IMR-90 (cell line): ENCODE results near the gene DLL4. TPM values are rescaled to one million over a fixed set of nuclear protein-coding genes. Genes with fewer than 3 reads are reported as not detected.

ENCODE experiments used
- ATAC-seq: fragments of 200-7000 bp; cut with Tn5 transposase; 2 replicates; pipeline ENCODE4 v1.9.1; 2020; ENCODE audit warnings: low read depth, mild to moderate bottlenecking, moderate library complexity
- BruUV-seq: library from RNA; stranded (reverse); fragments of 400-500 nt; replicated peaks from 2 replicates; lab custom pipeline; 2021; lab: Mats Ljungman, UMichigan
- CTCF ChIA-PET: fragments of 300-600 bp; formaldehyde crosslinking; extraction: SDS; loops from one replicate; lab custom pipeline; 2021; ENCODE audit warnings: antibody characterized with exemption; lab: Yijun Ruan, JAX
- POLR2A ChIA-PET: fragments of 300-600 bp; sonication (Branson Sonifier 250); formaldehyde crosslinking; loops from one replicate; lab custom pipeline; 2022; ENCODE audit warnings: antibody characterized with exemption; ENCODE audit not compliant: unreplicated experiment; lab: Charles Lee
- DNase-seq: peaks from one replicate; pipeline ENCODE4 v3.0.0; 2013
- H2AFZ ChIP-seq: replicated peaks from 2 replicates; pipeline ENCODE3; 2013; ENCODE audit warnings: low read length, mild to moderate bottlenecking; ENCODE audit not compliant: poor library complexity
- H2AK5ac ChIP-seq: 2 replicates; pipeline ENCODE4 v1.6.1; 2013; ENCODE audit warnings: low read depth, low read length, inconsistent platforms
- H2AK9ac ChIP-seq: replicated peaks from 2 replicates; pipeline ENCODE3; 2013; ENCODE audit warnings: mild to moderate bottlenecking, low read depth, low read length, moderate library complexity; ENCODE audit not compliant: poor library complexity
- H2BK120ac ChIP-seq: 2 replicates; pipeline ENCODE4 v1.6.1; 2013; ENCODE audit warnings: low read depth, low read length, inconsistent platforms
- H2BK15ac ChIP-seq: 3 replicates; pipeline ENCODE4 v1.6.1; 2013; ENCODE audit warnings: low read depth, low read length, inconsistent platforms
- H2BK20ac ChIP-seq: 2 replicates; pipeline ENCODE4 v1.6.1; 2013; ENCODE audit warnings: low read depth, mild to moderate bottlenecking, inconsistent platforms, low read length, moderate library complexity
- H2BK5ac ChIP-seq: 2 replicates; pipeline ENCODE4 v1.6.1; 2013; ENCODE audit warnings: mild to moderate bottlenecking, low read depth, low read length, inconsistent platforms; ENCODE audit not compliant: poor library complexity, severe bottlenecking
- H3K14ac ChIP-seq: replicated peaks from 2 replicates; pipeline ENCODE4 v1.6.1; 2013; ENCODE audit warnings: low read depth, low read length, inconsistent platforms
- H3K18ac ChIP-seq: 2 replicates; pipeline ENCODE4 v1.6.1; 2013; ENCODE audit warnings: low read depth, low read length, control low read depth
- H3K23ac ChIP-seq: 2 replicates; pipeline ENCODE4 v1.6.1; 2013; ENCODE audit warnings: low read depth, low read length, inconsistent platforms
- H3K27ac ChIP-seq: 2 replicates; pipeline ENCODE4 v1.5.1; 2013; ENCODE audit warnings: mild to moderate bottlenecking, control low read depth, low read length; ENCODE audit not compliant: insufficient read depth
- H3K27me3 ChIP-seq: 2 replicates; pipeline ENCODE4 v1.6.1; 2013; ENCODE audit warnings: low read length; ENCODE audit not compliant: control insufficient read depth, insufficient read depth
- H3K36me3 ChIP-seq: 2 replicates; pipeline ENCODE4 v1.6.1; 2013; ENCODE audit warnings: low read length, mixed read lengths; ENCODE audit not compliant: control insufficient read depth, insufficient read depth
- H3K4ac ChIP-seq: 2 replicates; pipeline ENCODE4 v1.6.1; 2013; ENCODE audit warnings: low read depth, low read length, inconsistent platforms
- H3K4me1 ChIP-seq: 2 replicates; pipeline ENCODE4 v1.6.1; 2013; ENCODE audit warnings: low read length, mixed read lengths; ENCODE audit not compliant: control insufficient read depth, insufficient read depth
- H3K4me2 ChIP-seq: 2 replicates; pipeline ENCODE4 v1.6.1; 2013; ENCODE audit warnings: low read depth, mild to moderate bottlenecking, control low read depth, low read length, moderate library complexity
- H3K4me3 ChIP-seq: 2 replicates; pipeline ENCODE4 v1.5.1; 2013; ENCODE audit warnings: low read depth, mild to moderate bottlenecking, control low read depth, low read length, moderate library complexity; ENCODE audit not compliant: insufficient read depth
- H3K56ac ChIP-seq: 2 replicates; pipeline ENCODE4 v1.6.1; 2013; ENCODE audit warnings: low read length, inconsistent platforms; ENCODE audit not compliant: insufficient read depth; ENCODE audit errors: extremely low read depth
- H3K79me1 ChIP-seq, 2 experiments: 2 replicates each; pipeline ENCODE4 v1.6.1; 2013; ENCODE audit warnings: low read length in 2 of 2, inconsistent platforms in 1 of 2, low read depth in 1 of 2
- H3K9ac ChIP-seq: 2 replicates; pipeline ENCODE4 v1.6.1; 2013; ENCODE audit warnings: low read depth, low read length, control low read depth
- H3K9me1 ChIP-seq: 2 replicates; pipeline ENCODE4 v1.6.1; 2013; ENCODE audit warnings: low read length, inconsistent platforms; ENCODE audit not compliant: insufficient read depth
- H3K9me3 ChIP-seq: 2 replicates; pipeline ENCODE4 v1.6.1; 2013; ENCODE audit warnings: low read length; ENCODE audit not compliant: control insufficient read depth, insufficient read depth
- H4K20me1 ChIP-seq: 2 replicates; pipeline ENCODE4 v1.6.1; 2013; ENCODE audit warnings: low read length, inconsistent platforms; ENCODE audit not compliant: insufficient read depth
- H4K5ac ChIP-seq: 2 replicates; pipeline ENCODE4 v1.6.1; 2013; ENCODE audit warnings: mild to moderate bottlenecking, low read depth, low read length, control low read depth
- H4K8ac ChIP-seq, 2 experiments: 2 replicates each; pipeline ENCODE4 v1.6.1; 2013; ENCODE audit warnings: low read depth in 2 of 2, low read length in 2 of 2, control low read depth in 1 of 2, inconsistent platforms in 1 of 2
- H4K91ac ChIP-seq: 2 replicates; pipeline ENCODE4 v1.6.1; 2013; ENCODE audit warnings: low read depth, low read length, inconsistent platforms; ENCODE audit not compliant: insufficient read depth
- BHLHE40 ChIP-seq: fragments of 150-350 bp; IDR thresholded peaks from 2 replicates; pipeline ENCODE4 v1.6.1; 2016; ENCODE audit warnings: mild to moderate bottlenecking, low read depth, low read length
- CEBPB ChIP-seq: IDR thresholded peaks from 2 replicates; pipeline ENCODE4 v1.6.1; 2012; ENCODE audit warnings: low read depth, low read length, improper control_type of control experiment
- CHD1 ChIP-seq: IDR thresholded peaks from 2 replicates; pipeline ENCODE4 v1.6.1; 2012; ENCODE audit warnings: low read depth, low read length, improper control_type of control experiment
- CTCF ChIP-seq: conservative IDR thresholded peaks from 2 replicates; pipeline ENCODE4 v1.5.1; 2012; ENCODE audit warnings: mild to moderate bottlenecking, low read depth, low read length, improper control_type of control experiment
- ELK1 ChIP-seq: fragments of 150-350 bp; IDR thresholded peaks from 2 replicates; pipeline ENCODE4 v1.6.1; 2016; ENCODE audit warnings: low read depth, mild to moderate bottlenecking, low read length, moderate library complexity, borderline replicate concordance
- MAZ ChIP-seq: IDR thresholded peaks from 2 replicates; pipeline ENCODE4 v1.6.1; 2012; ENCODE audit warnings: low read depth, mild to moderate bottlenecking, low read length, improper control_type of control experiment, moderate library complexity, borderline replicate concordance
- MXI1 ChIP-seq: IDR thresholded peaks from 2 replicates; pipeline ENCODE4 v1.6.1; 2012; ENCODE audit warnings: low read depth, mild to moderate bottlenecking, low read length, moderate library complexity, borderline replicate concordance
- POLR2A ChIP-seq: IDR thresholded peaks from 2 replicates; pipeline ENCODE4 v1.6.1; 2012; ENCODE audit warnings: mild to moderate bottlenecking, low read depth, low read length
- RAD21 ChIP-seq: IDR thresholded peaks from 2 replicates; pipeline ENCODE4 v1.6.1; 2012; ENCODE audit warnings: low read length, improper control_type of control experiment
- RCOR1 ChIP-seq: IDR thresholded peaks from 2 replicates; pipeline ENCODE4 v1.6.1; 2012; ENCODE audit warnings: mild to moderate bottlenecking, low read length, improper control_type of control experiment; ENCODE audit not compliant: insufficient replicate concordance
- RFX5 ChIP-seq: IDR thresholded peaks from 2 replicates; pipeline ENCODE4 v1.8.0; 2012; ENCODE audit warnings: low read depth, mild to moderate bottlenecking, low read length, moderate library complexity
- SMC3 ChIP-seq: fragments of 150-350 bp; IDR thresholded peaks from 2 replicates; pipeline ENCODE4 v1.6.1; 2016; ENCODE audit warnings: low read depth, mild to moderate bottlenecking, antibody characterized with exemption, low read length, moderate library complexity
- USF2 ChIP-seq: fragments of 150-350 bp; IDR thresholded peaks from 2 replicates; pipeline ENCODE4 v1.6.1; 2017; ENCODE audit warnings: mild to moderate bottlenecking, antibody characterized with exemption, low read length, low read depth
- WGBS, 2 experiments: methylation state at CpG; one replicate each; pipeline versions ENCODE4 v1.1.5 to v1.1.7; 2013; ENCODE audit warnings: missing lambda C conversion rate in 2 of 2; ENCODE audit not compliant: insufficient read length in 1 of 2; ENCODE audit errors: extremely low coverage in 2 of 2; 5-methylcytosine and 5-hydroxymethylcytosine counted together
- dilution Hi-C: fragments of 300-500 bp; cut with HindIII; formaldehyde crosslinking; loops from one replicate; pipeline ENCODE4 v1.14.3; 2018; ENCODE audit warnings: low sequenced_read_pairs; ENCODE audit not compliant: unreplicated experiment
- in situ Hi-C: fragments of 300-500 bp; cut with MboI; formaldehyde crosslinking; loops from 3 replicates; pipeline ENCODE4 v1.14.3; 2019; ENCODE audit warnings: low sequenced_read_pairs, inconsistent platforms, mixed read lengths
- intact Hi-C: fragments of 100-400 bp; cut with micrococcal nuclease; formaldehyde crosslinking; loops from 2 replicates; pipeline ENCODE4 v1.10.0; 2022
- polyA plus RNA-seq, 3 experiments: library from polyadenylated mRNA; depleted of rRNA; stranded (reverse); fragments of >200 nt; gene quantifications; 2 replicates each; pipeline ENCODE4 v1.2.3, GENCODE V29; 2012; ENCODE audit warnings: low replicate concordance in 1 of 3
- total RNA-seq: library from RNA; depleted of rRNA; stranded (reverse); fragments of >200 nt; gene quantifications from 2 replicates; pipeline ENCODE4 v1.2.3, GENCODE V29; 2012

Gene DLL4
- total and polyA plus RNA-seq, 2 of the 4 experiments (the other 2 are of a cell fraction): 1.8 to 3.4 TPM

- H3K56ac ChIP-seq: no peak overlapping the region
- H3K4me1 ChIP-seq: peaks cover 24% of the 10 kb centered on the region
- H3K27ac ChIP-seq: no peak overlapping the region
- in situ Hi-C loops: no loop called here
- H3K14ac ChIP-seq: no peak overlapping the region
- DNase-seq (no peak), ATAC-seq (no peak)
- WGBS, 2 experiments: no CpG with 5 or more reads among the region's 4 CpGs
- dilution Hi-C loops: no loop called here
- H2AFZ ChIP-seq: no peak overlapping the region
- H4K20me1 ChIP-seq: peaks cover 34% of the 10 kb centered on the region
- peak overlapping the region; percentile 55; the same call in 1 of the 2 replicates for H3K4ac ChIP-seq
- intact Hi-C loops: loop anchor here (2.0 to 5.0 kb wide), 2 partner anchors 31 to 66 kb away; no protein-coding TSS in a partner anchor
- peak overlapping the region; percentile 54 for H2BK120ac ChIP-seq
- no peak overlapping the region for H2AK9ac ChIP-seq
- no TSS peak for BruUV-seq
- H3K18ac ChIP-seq: no peak overlapping the region
- H3K9me3 ChIP-seq: no peaks in the 10 kb centered on the region
- no peak overlapping the region for H2BK5ac ChIP-seq
- no peaks in the 10 kb centered on the region for H3K27me3 ChIP-seq
- H3K36me3 ChIP-seq: peaks cover 21% of the 10 kb centered on the region
- ChIA-PET POLR2A (no interaction called here), CTCF (interaction anchor here (4.6 kb wide), 1 partner anchor 10 kb away, joined by 23 read pairs; no protein-coding TSS in a partner anchor)
- H4K8ac ChIP-seq: peak overlapping the region; percentile 8 to 78; a peak in 2 of 4 replicates
- H3K9me1 ChIP-seq: peaks cover 20% of the 10 kb centered on the region
- no peak overlapping the region for H3K9ac ChIP-seq
- peak overlapping the region; percentile 48; the same call in 1 of the 2 replicates for H2BK20ac ChIP-seq
- H3K4me3 ChIP-seq: no peak overlapping the region
- H2BK15ac ChIP-seq: peak overlapping the region; percentile 86; the same call in 2 of the 3 replicates
- H2AK5ac ChIP-seq: no peak overlapping the region
- TF ChIP-seq MXI1: no peak
- no peak for TF ChIP-seq CTCF
- no peak for TF ChIP-seq SMC3
- no peak for TF ChIP-seq MAZ
- no peak for TF ChIP-seq RCOR1
- no peak for TF ChIP-seq CEBPB
- no peak for TF ChIP-seq CHD1
- no peak for TF ChIP-seq RFX5
- TF ChIP-seq RAD21: no peak
- TF ChIP-seq USF2: no peak
- TF ChIP-seq BHLHE40: no peak
- TF ChIP-seq POLR2A: no peak
- no peak for TF ChIP-seq ELK1
- peaks cover 14 to 45% of the 10 kb centered on the region in 2 experiments for H3K79me1 ChIP-seq
- peak overlapping the region; percentile 65 for H4K91ac ChIP-seq
- H4K5ac ChIP-seq: 0 out of 2 replicates have a peak overlapping the region, but pooled peaks have one; percentile 31
- peak overlapping the region; percentile 42; the same call in 1 of the 2 replicates for H3K23ac ChIP-seq
- H3K4me2 ChIP-seq: no peak overlapping the region
Measured at GRCh38 chr15:40951764-40952163, 22.6 kb downstream of the DLL4 start.
